Activated naive CD8-positive, alpha-beta T cell (primary cell): Measurements from ENCODE around the gene GATC.

Source experiments
- H3K27ac Mint-ChIP-seq: one replicate; pipeline ENCODE4 v1.8.0; 2021; ENCODE audit warnings: mixed read lengths
- H3K27me3 Mint-ChIP-seq: one replicate; pipeline ENCODE4 v1.8.0; 2021; ENCODE audit warnings: mixed read lengths
- H3K36me3 Mint-ChIP-seq: one replicate; pipeline ENCODE4 v1.8.0; 2021; ENCODE audit warnings: mixed read lengths
- H3K4me1 Mint-ChIP-seq: one replicate; pipeline ENCODE4 v1.8.0; 2021; ENCODE audit warnings: low read depth, mixed read lengths
- H3K4me3 Mint-ChIP-seq: one replicate; pipeline ENCODE4 v1.8.0; 2021; ENCODE audit warnings: mild to moderate bottlenecking, mixed read lengths
- H3K9me3 Mint-ChIP-seq: one replicate; pipeline ENCODE4 v1.8.0; 2021; ENCODE audit warnings: low read depth, mixed read lengths

The GATC gene

DNA sequence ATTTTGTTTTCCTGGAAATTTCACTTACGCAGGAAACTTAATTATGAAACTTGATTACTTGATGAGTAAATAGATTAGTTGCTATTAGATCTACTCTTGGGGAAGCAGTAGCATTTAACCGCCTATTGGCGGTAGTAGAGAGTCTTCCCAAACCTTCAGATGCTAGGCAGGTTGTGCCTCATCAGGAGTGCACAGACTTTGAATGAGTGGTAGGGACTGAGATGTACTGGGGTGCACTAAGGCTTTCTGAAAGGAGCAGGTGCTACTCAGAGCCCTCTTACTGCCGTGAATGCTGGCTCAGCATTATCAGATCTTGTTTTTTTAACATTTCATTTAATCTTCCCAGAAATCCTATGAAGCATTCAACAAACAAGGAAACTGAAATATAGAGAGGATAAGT is 7.7 kb downstream of the GATC start:
- Mint-ChIP-seq H3K9me3 (no peaks in the 10 kb centered on the region), H3K4me1 (peaks cover 14% of the 10 kb centered on the region), H3K27me3 (no peaks in the 10 kb centered on the region), H3K27ac (no peak overlapping the region), H3K4me3 (no peak overlapping the region), H3K36me3 (no peaks in the 10 kb centered on the region)

DNA sequence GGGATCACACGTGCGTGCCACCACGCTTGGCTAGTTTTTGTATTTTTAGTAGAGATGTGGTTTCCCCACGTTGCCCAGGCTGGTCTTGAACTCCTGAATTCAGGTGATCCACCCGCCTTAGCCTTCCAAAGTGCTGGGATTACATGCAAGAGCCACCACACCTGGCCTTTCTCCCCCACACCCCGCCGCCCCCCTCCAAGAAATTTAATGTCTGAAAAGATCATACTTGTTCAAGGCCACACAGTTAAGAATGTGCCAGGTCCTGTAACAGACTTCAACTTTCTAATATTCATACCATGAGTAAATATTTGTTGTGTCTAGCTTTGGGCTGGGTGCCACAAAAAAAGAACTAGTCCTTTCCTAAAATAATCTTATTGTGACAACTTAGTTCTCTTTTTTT is 9.1 kb downstream of the GATC start:
- Mint-ChIP-seq H3K27ac (no peak overlapping the region), H3K36me3 (peaks cover 3% of the 10 kb centered on the region), H3K27me3 (no peaks in the 10 kb centered on the region), H3K4me1 (peaks cover 8% of the 10 kb centered on the region), H3K9me3 (no peaks in the 10 kb centered on the region), H3K4me3 (no peak overlapping the region)

DNA sequence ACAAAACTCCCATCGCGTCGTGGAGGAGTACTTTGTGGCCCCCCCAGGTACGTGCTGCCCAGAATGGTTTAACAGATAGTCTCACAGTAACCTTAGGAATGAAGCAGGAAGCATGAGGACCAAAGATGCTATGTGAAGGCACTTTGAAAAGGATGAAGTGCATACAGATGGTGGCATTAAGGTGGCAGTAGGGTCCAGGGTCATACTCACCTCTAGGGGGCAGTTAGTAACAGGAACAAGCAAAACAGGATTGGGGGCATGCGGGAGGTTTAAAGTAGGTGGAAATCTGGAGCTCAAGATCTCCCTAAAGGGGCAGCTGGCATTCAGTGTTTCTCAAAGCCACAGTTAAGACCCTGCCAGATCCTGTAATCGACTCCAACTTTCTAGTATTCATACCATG is 10.9 kb downstream of the GATC start:
- H3K4me1 Mint-ChIP-seq, result peaks cover 8% of the 10 kb centered on the region
- H3K36me3 Mint-ChIP-seq, result peaks cover 5% of the 10 kb centered on the region
- H3K9me3 Mint-ChIP-seq, result no peaks in the 10 kb centered on the region
- no peaks in the 10 kb centered on the region for H3K27me3 Mint-ChIP-seq
- no peak overlapping the region for H3K27ac Mint-ChIP-seq
- H3K4me3 Mint-ChIP-seq, result no peak overlapping the region

DNA sequence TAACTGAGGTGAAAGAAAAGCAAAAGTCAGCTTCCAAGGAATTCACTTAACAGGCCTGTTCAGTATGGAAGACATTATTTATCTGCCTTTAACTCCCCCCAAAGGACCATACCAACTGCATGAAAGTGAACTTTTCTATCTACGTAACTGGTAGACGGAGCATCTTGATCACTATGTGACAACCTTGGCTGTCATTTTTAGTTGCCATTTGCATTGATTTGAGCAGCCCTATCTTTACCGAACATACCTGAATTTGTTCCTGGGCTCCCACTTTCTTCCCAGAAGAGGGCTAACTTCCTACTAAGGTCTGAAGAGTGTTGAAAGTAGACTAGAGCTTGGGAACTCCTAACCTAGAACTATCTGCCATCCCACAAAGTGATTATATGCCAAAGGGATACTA is 13.9 kb downstream of the GATC start:
- Mint-ChIP-seq H3K36me3 (peaks cover 7% of the 10 kb centered on the region), H3K4me1 (peaks cover 9% of the 10 kb centered on the region), H3K9me3 (no peaks in the 10 kb centered on the region), H3K27ac (no peak overlapping the region), H3K27me3 (no peaks in the 10 kb centered on the region), H3K4me3 (no peak overlapping the region)

DNA sequence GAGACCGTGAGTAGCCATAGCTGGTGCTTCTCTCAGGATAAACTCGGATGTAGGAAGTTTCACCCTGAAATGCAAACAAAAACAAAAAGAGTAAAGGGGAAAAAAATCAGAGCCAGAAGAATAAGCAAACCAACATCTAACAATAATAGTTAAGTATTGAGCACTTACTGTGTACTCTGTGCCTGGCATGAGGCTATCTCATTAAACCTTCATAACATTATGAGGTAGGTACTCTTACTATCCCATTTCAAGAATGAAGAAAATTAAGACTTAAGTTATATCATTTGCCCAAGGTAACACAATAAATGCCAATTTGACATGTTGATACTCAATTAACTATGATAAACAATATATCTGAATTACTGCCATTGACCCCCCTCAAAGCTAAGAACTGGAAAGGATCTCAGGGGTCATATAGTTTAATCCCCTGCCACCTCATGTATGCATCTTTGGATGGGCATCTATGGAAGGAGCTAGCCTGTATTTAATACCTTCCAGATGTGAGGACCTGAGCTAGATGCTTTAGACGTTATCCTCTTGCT is 15.9 kb downstream of the GATC start:
- peaks cover 24% of the 10 kb centered on the region for H3K4me1 Mint-ChIP-seq
- peaks cover 7% of the 10 kb centered on the region for H3K36me3 Mint-ChIP-seq

DNA sequence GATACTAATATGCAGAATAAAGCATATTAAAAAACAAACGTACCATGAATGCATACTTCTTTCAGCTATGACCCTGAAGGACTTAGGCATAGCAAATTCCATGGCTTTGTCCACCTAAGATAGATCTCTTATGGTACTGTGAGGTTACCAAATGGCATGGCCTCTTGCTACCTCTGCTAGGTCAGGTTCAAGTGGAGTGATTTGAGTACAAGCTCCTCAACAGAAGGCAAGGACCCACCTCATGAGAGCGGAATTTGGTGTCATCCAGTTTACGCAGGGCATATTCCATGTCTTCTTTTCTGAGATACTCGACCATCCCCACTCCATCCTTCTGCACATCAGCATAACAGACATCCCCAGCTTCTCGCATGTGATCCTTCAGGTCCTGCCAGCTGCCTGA is 17.5 kb downstream of the GATC start:
- no peak overlapping the region for H3K27ac Mint-ChIP-seq
- peaks cover 10% of the 10 kb centered on the region for H3K36me3 Mint-ChIP-seq

More for the DNA sequence above, 15.9 kb downstream of the GATC start:
- Mint-ChIP-seq H3K27ac (peak overlapping the region; percentile 54), H3K9me3 (no peaks in the 10 kb centered on the region), H3K4me3 (no peak overlapping the region), H3K27me3 (no peaks in the 10 kb centered on the region)

DNA sequence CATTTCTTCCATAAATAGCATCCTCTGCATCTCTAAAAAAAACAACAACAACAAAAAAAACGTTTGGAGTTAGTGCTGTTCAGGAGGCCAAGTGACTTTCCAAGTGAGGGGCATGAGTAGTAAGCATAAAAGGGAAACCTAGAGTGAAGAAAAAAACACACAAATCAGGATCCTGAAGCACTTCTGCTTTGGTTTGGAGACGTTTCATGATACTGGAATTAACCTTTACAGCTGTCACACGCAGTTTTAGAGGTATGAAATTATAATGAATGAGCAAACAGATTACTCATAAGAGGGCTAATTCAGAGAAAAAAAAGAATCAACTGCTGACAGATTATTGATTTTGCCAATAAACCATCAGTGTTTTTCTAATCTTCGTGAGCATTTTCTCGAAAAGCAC is 19.5 kb downstream of the GATC start:
- peak overlapping the region; percentile 58 for H3K27ac Mint-ChIP-seq
- no peaks in the 10 kb centered on the region for H3K27me3 Mint-ChIP-seq
- peaks cover 7% of the 10 kb centered on the region for H3K36me3 Mint-ChIP-seq
- H3K4me1 Mint-ChIP-seq, result peaks cover 37% of the 10 kb centered on the region
- H3K9me3 Mint-ChIP-seq, result no peaks in the 10 kb centered on the region
- no peak overlapping the region for H3K4me3 Mint-ChIP-seq

More for the DNA sequence above, 17.5 kb downstream of the GATC start:
- Mint-ChIP-seq H3K27me3 (no peaks in the 10 kb centered on the region), H3K4me1 (peaks cover 33% of the 10 kb centered on the region), H3K4me3 (no peak overlapping the region), H3K9me3 (no peaks in the 10 kb centered on the region)

DNA sequence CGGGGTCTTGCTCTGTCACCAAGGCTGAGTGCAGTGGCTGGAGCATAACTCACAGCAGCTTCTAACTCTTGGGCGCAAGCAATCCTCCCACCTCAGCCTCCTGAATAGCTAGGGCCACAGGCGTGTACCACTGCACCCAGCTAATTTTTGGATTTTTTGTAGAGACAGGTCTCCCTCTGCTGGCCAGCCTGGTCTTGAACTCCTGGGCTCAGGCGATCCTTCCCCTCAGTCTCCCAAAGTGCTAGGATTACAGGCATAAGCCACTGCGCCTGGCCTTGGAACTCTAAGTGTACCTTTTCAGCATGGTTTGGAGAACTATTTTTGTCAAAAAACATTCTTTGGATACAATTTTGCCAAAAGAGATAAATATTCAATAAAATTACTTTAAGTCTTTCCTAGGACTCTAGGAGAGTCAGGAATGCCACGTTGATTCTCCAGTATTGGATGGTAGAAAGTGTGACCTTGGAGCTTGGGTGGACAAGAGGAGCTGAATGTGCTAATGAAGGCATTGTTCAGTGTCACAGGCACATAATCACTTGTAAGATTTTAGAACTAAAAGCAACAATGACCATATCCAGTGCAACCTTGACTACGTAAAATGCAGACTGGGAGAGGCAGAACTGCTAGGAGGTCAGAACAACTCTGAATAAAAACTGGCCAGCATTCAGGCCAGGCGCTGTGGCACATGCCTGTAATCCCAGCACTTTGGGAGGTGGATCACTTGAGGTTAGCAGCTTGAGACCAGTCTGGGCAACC is 20.5 kb downstream of the GATC start:
- Mint-ChIP-seq H3K27me3 (no peaks in the 10 kb centered on the region), H3K9me3 (no peaks in the 10 kb centered on the region), H3K4me3 (peak overlapping the region; percentile 62), H3K36me3 (peaks cover 5% of the 10 kb centered on the region), H3K4me1 (peaks cover 37% of the 10 kb centered on the region), H3K27ac (peak overlapping the region; percentile 46)

DNA sequence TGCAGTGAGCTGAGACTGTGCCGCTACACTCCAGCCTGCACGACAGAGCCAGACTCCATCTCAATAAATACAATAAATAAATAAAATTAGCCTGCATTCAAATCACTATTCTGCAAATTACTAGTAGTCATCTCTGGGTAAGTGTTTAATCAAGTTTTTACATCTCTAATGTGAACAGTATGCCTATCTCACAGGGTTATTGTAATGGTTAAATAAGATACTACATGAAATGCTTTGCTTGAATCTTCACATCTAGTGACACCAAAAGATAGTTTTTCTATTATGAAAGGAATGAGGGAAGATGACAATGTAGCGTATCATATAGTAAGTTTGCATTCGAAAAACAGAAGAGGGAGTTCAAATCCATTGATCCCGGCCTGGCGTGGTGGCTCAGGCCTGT is 21.2 kb downstream of the GATC start:
- no peaks in the 10 kb centered on the region for H3K27me3 Mint-ChIP-seq
- H3K4me1 Mint-ChIP-seq, result peaks cover 41% of the 10 kb centered on the region
- H3K36me3 Mint-ChIP-seq, result peaks cover 5% of the 10 kb centered on the region
- H3K27ac Mint-ChIP-seq, result peak overlapping the region; percentile 62
- no peaks in the 10 kb centered on the region for H3K9me3 Mint-ChIP-seq
- peak overlapping the region; percentile 94 for H3K4me3 Mint-ChIP-seq

DNA sequence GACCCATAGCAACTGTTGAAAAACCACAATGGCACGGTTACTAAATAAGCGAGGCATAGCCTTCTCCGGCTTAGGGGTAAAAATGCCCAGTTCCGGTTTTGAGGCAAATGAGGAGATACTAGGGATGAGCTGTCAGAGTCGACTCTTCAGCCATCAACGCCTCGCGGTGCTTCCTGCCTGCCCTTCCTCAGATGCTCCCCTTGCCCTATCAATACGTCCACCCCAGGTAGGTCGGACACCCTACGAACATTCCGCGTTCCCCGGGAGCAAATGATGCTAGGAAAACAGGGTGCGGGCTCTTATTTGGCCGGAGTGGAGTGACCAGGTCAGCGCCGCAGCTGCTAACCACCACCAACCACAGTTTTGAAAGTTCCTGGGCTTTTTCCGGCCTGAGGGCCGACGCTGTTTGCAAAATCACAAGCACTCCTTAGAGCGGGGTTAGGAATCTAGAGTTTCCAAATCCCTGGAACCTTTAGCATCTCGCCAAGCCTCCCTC is 22.1 kb downstream of the GATC start:
- Mint-ChIP-seq H3K27me3 (no peaks in the 10 kb centered on the region), H3K9me3 (no peaks in the 10 kb centered on the region), H3K4me1 (peaks cover 42% of the 10 kb centered on the region), H3K4me3 (peak overlapping the region; percentile 94), H3K27ac (peak overlapping the region; percentile 87), H3K36me3 (peaks cover 5% of the 10 kb centered on the region)

DNA sequence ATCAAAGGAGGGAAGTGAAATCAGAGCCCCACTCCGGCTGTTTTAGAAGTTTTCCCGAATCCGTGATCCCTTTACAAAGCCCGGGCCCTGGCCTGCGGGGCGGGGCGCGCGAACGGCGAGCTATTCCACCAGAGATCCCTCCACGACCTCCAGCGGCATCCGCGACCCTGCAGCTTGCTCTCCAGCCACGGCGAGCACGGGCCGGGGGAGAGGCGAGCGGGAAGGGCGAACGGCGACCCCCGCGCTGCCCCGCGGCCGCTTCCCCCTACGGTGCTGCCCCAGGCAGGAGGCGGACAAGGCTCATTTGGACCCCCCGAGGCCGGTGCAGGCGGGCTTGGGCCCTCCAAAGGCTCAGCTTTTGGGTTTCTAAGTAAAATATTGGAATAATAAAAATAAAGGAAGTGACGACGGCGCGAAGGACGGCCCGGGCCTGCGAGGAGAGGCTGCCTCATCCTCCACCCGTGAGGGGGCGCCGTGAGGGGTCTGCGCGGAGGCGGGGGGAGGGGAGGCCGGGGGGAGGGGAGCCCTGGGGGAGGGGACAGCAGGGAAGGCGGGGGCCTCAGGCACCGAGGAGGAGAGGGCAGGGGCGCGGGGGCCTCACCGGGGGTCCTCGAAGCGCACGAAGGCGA is 22.7 kb downstream of the GATC start:
- peak overlapping the region; percentile 94 for H3K4me3 Mint-ChIP-seq
- peaks cover 42% of the 10 kb centered on the region for H3K4me1 Mint-ChIP-seq
- no peaks in the 10 kb centered on the region for H3K9me3 Mint-ChIP-seq
- H3K27me3 Mint-ChIP-seq, result no peaks in the 10 kb centered on the region
- H3K36me3 Mint-ChIP-seq, result peaks cover 2% of the 10 kb centered on the region
- peak overlapping the region; percentile 87 for H3K27ac Mint-ChIP-seq

DNA sequence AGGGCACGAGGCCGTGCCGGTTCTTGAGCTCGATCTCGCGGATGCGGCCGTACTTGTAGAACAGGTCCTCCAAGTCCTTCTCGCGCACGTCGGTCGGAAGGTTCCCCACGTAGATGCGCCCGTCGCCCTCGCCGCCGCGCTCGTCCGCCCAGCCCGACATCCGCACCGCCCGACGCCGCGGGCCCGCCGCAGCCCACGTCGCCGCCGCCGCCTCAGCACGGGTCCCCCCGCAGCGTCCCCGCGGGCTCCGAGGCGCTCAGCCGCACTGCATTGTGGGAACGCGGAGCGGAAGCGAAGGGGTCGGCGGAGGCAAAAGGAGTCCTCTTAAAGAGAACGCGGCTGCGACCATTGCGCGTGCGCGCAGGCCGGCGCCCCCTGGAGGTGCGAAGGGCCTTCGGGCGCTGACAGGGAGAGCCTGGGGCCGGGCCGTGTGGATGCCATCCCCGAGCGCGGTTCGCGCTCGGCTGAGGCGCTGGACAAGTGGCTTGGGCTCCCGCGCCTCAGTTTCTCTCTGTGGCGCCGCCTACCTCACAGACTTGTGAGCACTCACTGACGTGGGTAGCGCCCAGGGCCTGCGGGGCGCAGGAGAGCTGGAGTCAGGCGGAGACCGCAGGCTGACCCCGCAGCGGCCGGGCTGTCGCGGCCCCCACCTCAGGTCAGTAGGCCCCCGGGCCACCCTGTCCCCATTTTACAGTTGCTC is 23.4 kb downstream of the GATC start, which contains the start of gene SRSF9:
SRSF9 (minus strand) TSS at position 299 of the 700 bp plus-strand sequence; CDS start at position 160, 139 bp downstream.
- H3K9me3 Mint-ChIP-seq, result no peaks in the 10 kb centered on the region
- H3K36me3 Mint-ChIP-seq, result peaks cover 2% of the 10 kb centered on the region
- H3K4me1 Mint-ChIP-seq, result peaks cover 38% of the 10 kb centered on the region
- H3K4me3 Mint-ChIP-seq, result peak within 1 kb of the TSS; percentile 94
- peak within 1 kb of the TSS; percentile 88 for H3K27ac Mint-ChIP-seq
- H3K27me3 Mint-ChIP-seq, result no peaks in the 10 kb centered on the region

DNA sequence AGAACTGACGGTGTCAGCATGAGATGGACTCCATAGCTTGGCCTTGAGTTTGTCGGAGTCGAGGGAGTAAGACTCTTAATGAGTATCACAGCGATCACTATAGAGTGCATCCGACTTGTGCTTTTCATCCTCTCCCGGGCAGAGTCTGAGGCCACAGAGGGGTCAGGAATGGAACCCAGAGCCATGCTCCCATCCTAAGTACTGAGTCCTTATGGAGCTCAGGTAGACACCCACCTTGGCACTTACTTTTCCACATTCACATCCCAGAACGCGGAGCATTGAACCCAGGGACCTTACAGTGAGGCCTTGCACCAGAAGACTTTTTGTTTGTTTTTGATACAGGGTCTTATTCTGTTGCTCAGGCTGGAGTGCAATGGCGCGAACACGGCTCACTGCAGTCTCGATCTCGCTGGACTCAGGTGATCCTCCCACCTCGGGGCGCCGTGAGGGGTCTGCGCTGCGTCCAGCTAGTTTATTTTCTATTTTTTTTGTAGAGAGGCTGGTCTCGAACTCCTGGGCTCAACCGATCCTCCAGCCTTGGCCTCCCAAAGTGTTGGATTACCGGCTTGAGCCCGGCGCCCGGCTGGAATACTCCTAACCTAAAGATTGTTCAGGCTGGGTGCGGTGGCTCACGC is 24.0 kb downstream of the GATC start:
- Mint-ChIP-seq H3K36me3 (peaks cover 2% of the 10 kb centered on the region), H3K4me3 (peak overlapping the region; percentile 94), H3K9me3 (no peaks in the 10 kb centered on the region), H3K4me1 (peaks cover 34% of the 10 kb centered on the region), H3K27me3 (no peaks in the 10 kb centered on the region), H3K27ac (peak overlapping the region; percentile 88)

DNA sequence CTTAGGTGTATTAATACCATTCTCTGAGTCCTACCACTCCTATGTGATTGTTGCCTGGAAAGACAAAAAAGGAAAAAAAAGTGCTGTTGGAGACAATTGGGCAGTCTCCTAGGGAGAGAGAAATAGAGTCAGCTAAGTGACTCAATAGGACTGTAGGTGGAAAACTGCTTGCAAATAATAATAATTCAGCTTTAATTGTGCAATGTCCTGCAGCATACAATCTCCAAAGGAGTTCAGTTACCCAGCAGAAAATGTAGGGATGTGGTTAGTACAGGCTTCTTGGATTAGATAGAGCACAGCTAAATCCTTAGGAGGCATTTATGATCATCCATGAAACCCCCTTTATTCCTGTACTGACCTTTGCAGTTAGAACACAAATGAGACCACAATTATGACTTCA is 26.3 kb downstream of the GATC start:
- H3K4me3 Mint-ChIP-seq, result no peak overlapping the region
- H3K27me3 Mint-ChIP-seq, result no peaks in the 10 kb centered on the region
- H3K4me1 Mint-ChIP-seq, result peaks cover 15% of the 10 kb centered on the region
- H3K36me3 Mint-ChIP-seq, result peaks cover under 1% of the 10 kb centered on the region
- no peaks in the 10 kb centered on the region for H3K9me3 Mint-ChIP-seq
- no peak overlapping the region for H3K27ac Mint-ChIP-seq
